ENCODE measurements around the gene LGALS4.

GRCh38 chr19:38812009-38812840, 520 bp downstream of the LGALS4 start:
- no peak for TF ChIP-seq EZH2 (IDR thresholded peaks at IDR 0.05; ENCODE audit: insufficient read depth, poor library complexity, severe bottlenecking)
- no peak for TF ChIP-seq EZH2phosphoT487 (IDR thresholded peaks at IDR 0.05; ENCODE audit: insufficient read depth, low read depth)
